OCI-LY7 (cell line): ENCODE results near the gene RAP1A.

Experiments used
- EZH2phosphoT487 ChIP-seq: fragments of 200-600 bp; sonication (generic); IDR thresholded peaks from 2 replicates; pipeline ENCODE4 v1.6.1; 2018; ENCODE audit warnings: low read depth, borderline replicate concordance, mild to moderate bottlenecking, mixed run types, antibody characterized with exemption, low read length, moderate library complexity, mixed read lengths
- TF ChIP-seq, protein P1 (sequence below): fragments of 200-600 bp; sonication (generic); conservative IDR thresholded peaks from 2 replicates; pipeline ENCODE4 v1.5.1; 2014; ENCODE audit warnings: mild to moderate bottlenecking, antibody characterized with exemption, low read length, moderate library complexity, mixed read lengths

DNA sequence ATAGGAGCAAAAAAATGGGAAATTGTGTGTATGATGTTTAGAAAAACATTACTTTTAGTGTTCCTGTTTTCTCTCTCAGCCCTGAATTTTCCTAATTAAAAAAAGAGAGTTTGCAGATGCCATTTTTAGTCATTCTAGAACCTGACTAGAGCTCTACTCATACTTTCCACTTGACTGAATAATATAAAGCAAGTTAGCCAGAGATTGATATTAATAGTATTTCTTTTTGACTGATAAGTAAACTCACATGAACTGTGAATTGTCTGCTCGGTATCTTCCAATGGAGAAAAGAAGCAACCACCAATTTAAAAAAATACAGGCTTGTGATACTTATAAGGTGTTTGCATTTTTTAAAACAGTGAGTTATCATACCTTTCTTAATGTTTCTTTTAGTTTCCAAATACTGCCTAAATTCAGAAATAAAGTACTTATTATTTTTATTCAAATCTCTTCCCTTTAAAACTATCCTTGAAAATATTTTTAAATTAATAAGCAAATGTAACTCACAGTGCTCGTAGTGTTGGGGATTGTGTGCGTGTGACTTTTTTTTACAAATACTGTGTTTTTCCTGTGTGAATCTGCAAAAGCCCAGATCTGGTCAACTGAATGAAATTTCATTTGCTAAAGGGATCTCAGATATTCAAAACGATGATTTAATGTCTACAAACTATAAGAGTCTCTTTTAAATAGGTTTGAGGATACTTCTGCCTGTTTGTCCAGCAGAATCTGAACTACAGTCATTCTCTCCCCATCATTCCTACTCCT lies 9.8 kb downstream of the RAP1A start:
- TF ChIP-seq, protein P1, sequence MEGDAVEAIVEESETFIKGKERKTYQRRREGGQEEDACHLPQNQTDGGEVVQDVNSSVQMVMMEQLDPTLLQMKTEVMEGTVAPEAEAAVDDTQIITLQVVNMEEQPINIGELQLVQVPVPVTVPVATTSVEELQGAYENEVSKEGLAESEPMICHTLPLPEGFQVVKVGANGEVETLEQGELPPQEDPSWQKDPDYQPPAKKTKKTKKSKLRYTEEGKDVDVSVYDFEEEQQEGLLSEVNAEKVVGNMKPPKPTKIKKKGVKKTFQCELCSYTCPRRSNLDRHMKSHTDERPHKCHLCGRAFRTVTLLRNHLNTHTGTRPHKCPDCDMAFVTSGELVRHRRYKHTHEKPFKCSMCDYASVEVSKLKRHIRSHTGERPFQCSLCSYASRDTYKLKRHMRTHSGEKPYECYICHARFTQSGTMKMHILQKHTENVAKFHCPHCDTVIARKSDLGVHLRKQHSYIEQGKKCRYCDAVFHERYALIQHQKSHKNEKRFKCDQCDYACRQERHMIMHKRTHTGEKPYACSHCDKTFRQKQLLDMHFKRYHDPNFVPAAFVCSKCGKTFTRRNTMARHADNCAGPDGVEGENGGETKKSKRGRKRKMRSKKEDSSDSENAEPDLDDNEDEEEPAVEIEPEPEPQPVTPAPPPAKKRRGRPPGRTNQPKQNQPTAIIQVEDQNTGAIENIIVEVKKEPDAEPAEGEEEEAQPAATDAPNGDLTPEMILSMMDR: no peak
- TF ChIP-seq EZH2phosphoT487: no peak
